AG10803 (cell line): ENCODE measurements around the gene ZFC3H1.

Experiments
- DNase-seq: peaks from one replicate; pipeline ENCODE4 v3.0.0; 2010; ENCODE audit warnings: low read depth
- H3K4me3 ChIP-seq: 2 replicates; pipeline ENCODE4 v1.5.1; 2011; ENCODE audit warnings: mild to moderate bottlenecking, low read length, control low read depth
- TF ChIP-seq, protein P1 (sequence below): conservative IDR thresholded peaks from 2 replicates; pipeline ENCODE4 v1.5.1; 2011; ENCODE audit warnings: mild to moderate bottlenecking, low read length, control low read depth, inconsistent platforms

Gene ZFC3H1

DNA sequence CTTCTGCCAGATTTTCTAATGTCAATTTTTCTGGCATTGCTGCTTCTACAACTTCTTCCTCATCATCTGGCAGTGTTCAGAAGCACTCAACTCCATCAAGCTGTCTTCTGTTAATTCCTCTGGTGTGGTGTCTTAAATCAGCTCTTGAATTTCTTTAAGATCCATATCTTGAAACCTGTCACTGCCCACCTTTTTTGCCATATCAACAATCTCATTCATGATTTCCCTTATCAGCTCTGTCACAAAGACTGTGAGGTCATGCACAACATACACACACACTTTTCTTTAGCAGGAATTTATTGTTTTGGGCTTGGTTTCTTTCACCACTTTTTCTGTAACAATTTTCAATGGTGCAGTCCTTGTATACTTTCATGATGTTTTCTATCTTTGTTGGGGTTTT, 7.7 kb upstream of the ZFC3H1 start:
- TF ChIP-seq, protein P1, sequence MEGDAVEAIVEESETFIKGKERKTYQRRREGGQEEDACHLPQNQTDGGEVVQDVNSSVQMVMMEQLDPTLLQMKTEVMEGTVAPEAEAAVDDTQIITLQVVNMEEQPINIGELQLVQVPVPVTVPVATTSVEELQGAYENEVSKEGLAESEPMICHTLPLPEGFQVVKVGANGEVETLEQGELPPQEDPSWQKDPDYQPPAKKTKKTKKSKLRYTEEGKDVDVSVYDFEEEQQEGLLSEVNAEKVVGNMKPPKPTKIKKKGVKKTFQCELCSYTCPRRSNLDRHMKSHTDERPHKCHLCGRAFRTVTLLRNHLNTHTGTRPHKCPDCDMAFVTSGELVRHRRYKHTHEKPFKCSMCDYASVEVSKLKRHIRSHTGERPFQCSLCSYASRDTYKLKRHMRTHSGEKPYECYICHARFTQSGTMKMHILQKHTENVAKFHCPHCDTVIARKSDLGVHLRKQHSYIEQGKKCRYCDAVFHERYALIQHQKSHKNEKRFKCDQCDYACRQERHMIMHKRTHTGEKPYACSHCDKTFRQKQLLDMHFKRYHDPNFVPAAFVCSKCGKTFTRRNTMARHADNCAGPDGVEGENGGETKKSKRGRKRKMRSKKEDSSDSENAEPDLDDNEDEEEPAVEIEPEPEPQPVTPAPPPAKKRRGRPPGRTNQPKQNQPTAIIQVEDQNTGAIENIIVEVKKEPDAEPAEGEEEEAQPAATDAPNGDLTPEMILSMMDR = no peak
- no peak for DNase-seq

DNA sequence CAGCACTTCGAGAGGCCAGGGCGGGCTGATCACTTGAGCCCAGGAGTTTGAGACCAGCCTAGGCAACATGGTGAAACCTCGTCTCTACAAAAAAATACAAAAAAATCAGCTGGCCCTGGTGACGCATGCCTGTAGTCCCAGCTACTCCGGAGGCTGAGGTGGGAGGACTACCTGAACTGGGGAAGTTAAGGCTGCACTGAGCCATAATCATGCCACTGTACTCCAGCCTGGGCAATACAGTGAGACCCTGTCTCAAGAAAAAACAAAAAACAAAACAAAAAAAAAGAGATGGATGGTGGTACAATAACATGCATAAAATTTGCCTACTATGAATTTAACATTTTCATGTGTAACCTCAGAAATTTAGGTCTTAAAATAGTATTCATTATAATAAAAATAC, 2.6 kb upstream of the ZFC3H1 start:
- TF ChIP-seq, protein P1 = no peak
- H3K4me3 ChIP-seq = no peak overlapping the region
- DNase-seq = no peak

More for the DNA sequence above, 7.7 kb upstream of the ZFC3H1 start:
- no peak overlapping the region for H3K4me3 ChIP-seq

DNA sequence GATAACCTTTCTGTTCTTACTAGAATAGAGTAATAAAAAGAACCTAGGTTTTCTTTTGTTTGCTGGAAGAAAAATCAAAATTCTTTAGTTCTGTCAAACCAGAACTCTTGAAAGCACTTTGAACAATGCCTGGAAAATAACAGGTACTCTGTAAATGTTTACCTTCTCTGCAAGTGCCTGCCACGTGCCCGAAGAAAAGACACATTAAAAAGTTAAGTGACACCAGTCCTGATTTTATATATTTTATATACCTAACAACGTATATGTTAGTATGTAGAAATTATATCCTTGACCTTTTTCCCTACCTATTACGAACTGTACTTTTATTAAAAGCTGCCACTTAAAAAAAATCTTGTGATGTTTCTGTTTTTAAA, 1.4 kb upstream of the ZFC3H1 start:
- H3K4me3 ChIP-seq = peak overlapping the region; percentile 92
- no peak for DNase-seq
- TF ChIP-seq, protein P1 = no peak

DNA sequence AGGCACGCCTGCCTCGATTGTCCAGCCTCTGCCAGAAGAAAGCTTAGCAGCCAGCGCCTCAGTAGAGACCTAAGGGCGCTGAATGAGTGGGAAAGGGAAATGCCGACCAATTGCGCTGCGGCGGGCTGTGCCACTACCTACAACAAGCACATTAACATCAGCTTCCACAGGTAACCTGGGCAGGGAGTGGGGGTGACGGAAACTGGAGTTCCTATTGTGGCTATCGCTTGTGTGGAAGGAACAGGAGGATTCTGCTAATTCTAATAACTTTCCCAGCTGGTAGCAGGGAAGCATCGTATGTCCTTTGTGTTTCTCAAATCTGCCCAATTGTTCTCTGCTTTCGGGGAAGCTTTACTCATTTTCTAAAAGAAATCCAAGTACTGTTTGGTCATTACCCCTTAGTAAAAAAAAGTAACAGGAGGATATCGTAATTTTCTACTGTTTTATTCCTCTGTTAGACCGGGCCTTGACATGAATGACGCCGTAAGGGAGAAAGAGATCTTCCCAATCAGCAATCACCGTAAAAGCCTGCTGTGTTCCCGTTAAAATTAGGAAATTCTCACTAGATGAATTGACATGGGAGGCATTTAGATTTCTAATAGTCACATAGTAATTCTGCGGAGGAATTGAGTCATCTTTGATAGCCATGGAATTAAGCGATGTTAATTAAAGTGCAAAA, 902 bp upstream of the ZFC3H1 start:
- TF ChIP-seq, protein P1 = no peak
- no peak for DNase-seq
- peak overlapping the region; percentile 92 for H3K4me3 ChIP-seq

DNA sequence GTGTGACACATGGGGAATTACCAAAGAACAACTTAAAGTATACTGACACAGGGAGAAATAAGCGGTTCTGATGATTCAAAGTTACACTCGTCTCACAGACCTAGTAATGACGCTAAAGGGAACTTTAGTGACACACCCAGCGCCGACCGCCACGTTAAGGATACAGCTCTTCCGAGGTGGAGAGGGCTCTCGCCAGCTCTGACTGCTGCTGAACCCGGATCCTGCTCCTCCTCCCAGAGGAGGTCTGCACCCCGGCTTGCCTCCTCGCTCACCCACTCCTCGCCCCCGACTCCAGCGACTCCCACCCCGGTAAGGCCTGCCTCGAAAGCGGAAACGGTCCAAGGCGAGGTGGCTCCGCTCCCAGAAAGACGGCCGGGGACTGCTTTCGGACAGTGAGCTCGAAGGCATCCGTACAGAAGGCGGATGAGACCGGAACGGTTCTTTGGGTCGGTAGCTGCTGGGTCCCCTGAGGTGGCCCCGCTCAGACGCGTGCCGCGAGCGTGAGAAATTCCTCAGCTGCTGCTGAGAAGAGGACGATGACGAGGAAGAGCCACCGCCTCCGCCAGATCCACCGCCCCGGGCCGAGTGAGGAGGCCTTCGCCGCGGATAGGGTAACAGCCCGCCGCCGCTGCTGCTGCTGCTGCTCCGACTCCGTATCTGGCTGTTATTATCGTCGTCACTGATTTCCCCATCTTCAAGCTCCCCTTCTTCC, 643 bp downstream of the ZFC3H1 start:
- TF ChIP-seq, protein P1 = no peak
- peak overlapping the region; percentile 92 for H3K4me3 ChIP-seq
- DNase-seq = peak; percentile 66

DNA sequence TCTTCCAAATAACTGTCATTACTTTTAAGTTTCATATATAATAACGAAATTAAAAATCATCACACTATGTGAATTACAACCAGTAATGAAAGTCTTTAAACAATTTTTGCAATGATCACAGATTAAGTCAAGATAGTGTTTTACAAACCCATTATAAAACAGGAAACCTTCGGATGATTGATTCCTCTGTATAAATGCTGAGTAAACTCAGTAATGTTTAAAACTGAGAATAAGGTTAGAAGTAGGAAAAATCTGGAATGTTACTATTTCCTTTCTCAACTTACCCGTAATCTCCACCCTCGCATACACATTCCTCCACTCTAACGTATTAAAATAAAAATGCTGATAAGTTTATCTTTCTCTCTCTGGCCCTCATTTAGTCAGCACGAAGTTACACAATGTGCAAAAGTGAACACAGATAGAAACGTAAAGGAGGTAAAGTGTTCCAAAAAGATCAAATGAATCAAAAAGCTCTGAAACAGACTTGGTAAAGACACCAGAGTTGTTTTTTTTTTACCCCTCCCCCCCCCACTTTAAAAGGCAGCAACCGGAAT, 1.6 kb downstream of the ZFC3H1 start:
- DNase-seq = peak; percentile 53
- TF ChIP-seq, protein P1 = no peak
- H3K4me3 ChIP-seq = peak overlapping the region; percentile 92

DNA sequence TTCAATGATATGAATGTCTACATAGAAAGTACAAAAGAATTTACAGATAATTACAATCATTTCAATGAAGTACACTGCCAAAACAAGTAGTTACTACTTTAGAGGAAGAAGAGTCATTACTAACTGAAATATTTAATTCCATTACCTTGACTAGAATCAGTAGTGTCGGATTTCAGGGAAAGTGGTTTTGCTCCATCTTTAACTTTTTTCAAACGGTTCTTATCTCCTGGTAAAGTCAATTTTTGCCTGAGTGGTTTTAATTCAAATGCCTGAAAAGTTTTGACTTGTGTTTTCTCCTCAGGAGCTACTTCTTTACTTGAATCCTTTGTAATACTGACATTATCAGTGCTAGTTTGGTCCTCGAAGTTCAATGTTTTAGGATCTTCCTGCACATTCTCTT, 6.9 kb downstream of the ZFC3H1 start:
- no peak for DNase-seq
- TF ChIP-seq, protein P1 = no peak
- H3K4me3 ChIP-seq = no peak overlapping the region
